ENCODE measurements around the gene NSRP1. TPM values are rescaled to one million over a fixed set of nuclear protein-coding genes. Genes with fewer than 3 reads are reported as not detected.

The NSRP1 gene
- total and polyA plus RNA-seq, 10 of the 15 experiments (the other 5 are each of a cell fraction or from before 2014, with no cell fraction given): 12.5 to 69.7 (median 37.8) TPM

DNA sequence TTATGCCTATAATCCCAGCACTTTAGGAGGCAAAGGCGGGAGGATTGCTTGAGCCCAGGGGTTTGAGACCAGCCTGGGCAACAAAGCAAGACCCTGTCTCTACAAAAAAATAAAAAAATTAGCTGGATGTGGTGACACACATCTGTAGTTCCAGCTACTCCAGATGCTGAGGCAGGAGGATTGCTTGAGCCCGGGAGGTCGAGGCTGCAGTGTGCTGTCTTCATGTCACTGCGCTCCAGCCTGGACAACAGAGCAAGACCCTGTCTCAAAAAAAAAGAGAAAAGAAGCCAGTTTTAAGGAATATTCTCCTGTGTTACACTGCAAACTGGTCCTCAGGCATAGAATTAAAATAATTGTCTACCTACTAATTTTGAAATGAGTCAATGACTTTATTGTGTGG lies 47.9 kb downstream of the NSRP1 start (continued):
- TF ChIP-seq, protein P1, sequence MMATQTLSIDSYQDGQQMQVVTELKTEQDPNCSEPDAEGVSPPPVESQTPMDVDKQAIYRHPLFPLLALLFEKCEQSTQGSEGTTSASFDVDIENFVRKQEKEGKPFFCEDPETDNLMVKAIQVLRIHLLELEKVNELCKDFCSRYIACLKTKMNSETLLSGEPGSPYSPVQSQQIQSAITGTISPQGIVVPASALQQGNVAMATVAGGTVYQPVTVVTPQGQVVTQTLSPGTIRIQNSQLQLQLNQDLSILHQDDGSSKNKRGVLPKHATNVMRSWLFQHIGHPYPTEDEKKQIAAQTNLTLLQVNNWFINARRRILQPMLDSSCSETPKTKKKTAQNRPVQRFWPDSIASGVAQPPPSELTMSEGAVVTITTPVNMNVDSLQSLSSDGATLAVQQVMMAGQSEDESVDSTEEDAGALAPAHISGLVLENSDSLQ (IDR thresholded peaks at IDR 0.05): no peak
- TF ChIP-seq STAT1 (conservative IDR thresholded peaks at IDR 0.05) (no peak), HDAC6 (IDR thresholded peaks at IDR 0.05; ENCODE audit: unreplicated experiment) (no peak), CEBPB (IDR thresholded peaks at IDR 0.05; ENCODE audit: borderline replicate concordance in 1 of 2, low read depth in 2 of 2, low read length in 2 of 2) (no peak)
- TF ChIP-seq, protein P2, sequence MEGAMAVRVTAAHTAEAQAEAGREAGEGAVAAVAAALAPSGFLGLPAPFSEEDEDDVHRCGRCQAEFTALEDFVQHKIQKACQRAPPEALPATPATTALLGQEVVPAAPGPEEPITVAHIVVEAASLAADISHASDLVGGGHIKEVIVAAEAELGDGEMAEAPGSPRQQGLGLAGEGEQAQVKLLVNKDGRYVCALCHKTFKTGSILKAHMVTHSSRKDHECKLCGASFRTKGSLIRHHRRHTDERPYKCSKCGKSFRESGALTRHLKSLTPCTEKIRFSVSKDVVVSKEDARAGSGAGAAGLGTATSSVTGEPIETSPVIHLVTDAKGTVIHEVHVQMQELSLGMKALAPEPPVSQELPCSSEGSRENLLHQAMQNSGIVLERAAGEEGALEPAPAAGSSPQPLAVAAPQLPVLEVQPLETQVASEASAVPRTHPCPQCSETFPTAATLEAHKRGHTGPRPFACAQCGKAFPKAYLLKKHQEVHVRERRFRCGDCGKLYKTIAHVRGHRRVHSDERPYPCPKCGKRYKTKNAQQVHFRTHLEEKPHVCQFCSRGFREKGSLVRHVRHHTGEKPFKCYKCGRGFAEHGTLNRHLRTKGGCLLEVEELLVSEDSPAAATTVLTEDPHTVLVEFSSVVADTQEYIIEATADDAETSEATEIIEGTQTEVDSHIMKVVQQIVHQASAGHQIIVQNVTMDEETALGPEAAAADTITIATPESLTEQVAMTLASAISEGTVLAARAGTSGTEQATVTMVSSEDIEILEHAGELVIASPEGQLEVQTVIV (IDR thresholded peaks at IDR 0.05; ENCODE audit: borderline replicate concordance, partially characterized antibody): no peak
- TF ChIP-seq, protein P3, sequence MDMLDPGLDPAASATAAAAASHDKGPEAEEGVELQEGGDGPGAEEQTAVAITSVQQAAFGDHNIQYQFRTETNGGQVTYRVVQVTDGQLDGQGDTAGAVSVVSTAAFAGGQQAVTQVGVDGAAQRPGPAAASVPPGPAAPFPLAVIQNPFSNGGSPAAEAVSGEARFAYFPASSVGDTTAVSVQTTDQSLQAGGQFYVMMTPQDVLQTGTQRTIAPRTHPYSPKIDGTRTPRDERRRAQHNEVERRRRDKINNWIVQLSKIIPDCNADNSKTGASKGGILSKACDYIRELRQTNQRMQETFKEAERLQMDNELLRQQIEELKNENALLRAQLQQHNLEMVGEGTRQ (IDR thresholded peaks at IDR 0.05; ENCODE audit: borderline replicate concordance, low read depth, low read length): no peak

DNA sequence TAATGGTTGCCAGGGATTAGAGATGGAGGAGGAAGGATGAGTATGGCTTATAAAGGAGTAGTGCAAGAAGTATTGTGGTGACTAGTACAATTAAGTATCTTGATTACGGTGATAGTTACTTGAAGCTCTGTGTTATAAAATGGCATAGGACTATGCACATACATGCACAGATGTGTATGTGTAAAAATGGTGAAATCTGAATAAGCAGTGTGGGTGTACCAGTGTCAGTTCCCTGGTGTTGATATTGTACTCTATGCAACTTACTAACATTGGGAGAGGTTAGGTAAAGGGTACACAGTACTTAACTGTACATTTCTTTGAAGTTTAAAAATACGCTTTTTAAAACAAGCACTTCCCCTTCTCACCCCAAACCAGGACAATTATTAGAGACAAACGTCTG lies 48.5 kb downstream of the NSRP1 start:
- H3K9me3 ChIP-seq (replicated peaks; ENCODE audit: control insufficient read depth, insufficient read depth, low read length): peaks cover 6% of the 10 kb centered on the region; the same call in 2 of the 3 replicates
- no peak overlapping the region for H2AFZ ChIP-seq (ENCODE audit: control insufficient read depth, low read depth, low read length)
- in situ Hi-C loops (cut with MboI) (no loop called here), intact Hi-C loops (cut with micrococcal nuclease; ENCODE audit: unreplicated experiment) (no loop called here)
- no peak overlapping the region for H3K4me2 ChIP-seq (ENCODE audit: control insufficient read depth, insufficient read depth)
- no peak overlapping the region for H3K9ac ChIP-seq (ENCODE audit: control insufficient read depth, insufficient read depth, low read length)
- H3K4me3 ChIP-seq: no peak overlapping the region
- ChIA-PET RAD21 (ENCODE audit: unreplicated experiment) (interaction anchor here (2.1 to 2.2 kb wide), 2 partner anchors 40 to 170 kb away, joined by 6 to 7 read pairs; no protein-coding TSS in a partner anchor), SMC1A (ENCODE audit: uncharacterized antibody, unreplicated experiment) (interaction anchor here (1.8 to 3.2 kb wide), 3 partner anchors 17 to 60 kb away, joined by 5 to 13 read pairs (median 10); no protein-coding TSS in a partner anchor), CTCF (interaction anchor here (0.7 to 5.9 kb wide), 7 partner anchors 9 to 171 kb away, joined by 3 to 31 read pairs (median 7); no protein-coding TSS in a partner anchor), POLR2A (no interaction called here)
- H3K36me3 ChIP-seq (ENCODE audit: control insufficient read depth in 2 of 2, insufficient read depth in 2 of 2, low read length in 1 of 2): peaks cover 0 to 11% of the 10 kb centered on the region in 2 experiments; a peak in 2 of 4 replicates
- WGBS (ENCODE audit: insufficient coverage, insufficient replicate concordance, low lambda C conversion rate, missing lambda C conversion rate): 42% methylated on average over 3 of the region's 3 CpGs
- no peaks in the 10 kb centered on the region for H4K20me1 ChIP-seq (ENCODE audit: control insufficient read depth, insufficient read depth)
- H3K4me1 ChIP-seq (ENCODE audit: control insufficient read depth, insufficient read depth, low read length): peaks cover 3% of the 10 kb centered on the region; the same call in 1 of the 2 replicates
- DNase-seq (ENCODE audit: low read depth, low spot score) (no peak), FAIRE-seq (no peak), ATAC-seq (peak; percentile 32; the same call in 2 of the 3 replicates)
- H3K27me3 ChIP-seq (replicated peaks in 1 of 2; ENCODE audit: control insufficient read depth in 2 of 2, insufficient read depth in 2 of 2, low read length in 1 of 2): no peaks in the 10 kb centered on the region
- no TSS peak for BruUV-seq (replicated peaks)
- H3K79me2 ChIP-seq (ENCODE audit: control insufficient read depth, insufficient read depth, low read length): peaks cover 9% of the 10 kb centered on the region
- H3K27ac ChIP-seq (ENCODE audit: control insufficient read depth, insufficient read depth): no peak overlapping the region
- TF ChIP-seq TCF3 (IDR thresholded peaks at IDR 0.05; ENCODE audit: borderline replicate concordance, insufficient read depth, low read depth, low read length) (no peak), FOXK2 (IDR thresholded peaks at IDR 0.05) (no peak), ZZZ3 (IDR thresholded peaks at IDR 0.05; ENCODE audit: control insufficient read depth, insufficient read length, low read depth) (no peak), HCFC1 (IDR thresholded peaks at IDR 0.05; ENCODE audit: low read length) (no peak), PML (IDR thresholded peaks at IDR 0.05; ENCODE audit: low read length) (no peak), NFYA (IDR thresholded peaks at IDR 0.05; ENCODE audit: borderline replicate concordance, low read depth, low read length) (no peak), ZNF24 (IDR thresholded peaks at IDR 0.05) (no peak), ASH2L (IDR thresholded peaks at IDR 0.05; ENCODE audit: borderline replicate concordance, low read depth) (no peak), RAD51 (IDR thresholded peaks at IDR 0.05) (no peak), NFYB (IDR thresholded peaks at IDR 0.05; ENCODE audit: insufficient read depth, low read depth, low read length) (no peak), TAF1 (IDR thresholded peaks at IDR 0.05; ENCODE audit: borderline replicate concordance, low read depth, low read length) (no peak), HDGF (IDR thresholded peaks at IDR 0.05) (no peak)
